H1 (cell line): ENCODE measurements around the gene MESD. TPM values are rescaled to one million over a fixed set of nuclear protein-coding genes. Genes with fewer than 3 reads are reported as not detected.

Experiments used
- CTCF ChIA-PET: fragments of 300-600 bp; sonication (Branson Sonifier 250); formaldehyde crosslinking; loops from one replicate; lab custom pipeline; 2021; ENCODE audit not compliant: partially characterized antibody; lab: Charles Lee
- POLR2A ChIA-PET: fragments of 300-600 bp; sonication (Branson Sonifier 250); formaldehyde crosslinking; loops from one replicate; lab custom pipeline; 2021; ENCODE audit warnings: inconsistent platforms; ENCODE audit not compliant: partially characterized antibody; lab: Charles Lee
- DNase-seq, 2 experiments: peaks; one replicate each; pipeline versions ENCODE4 v3.0.0 to v3.0.0-alpha.2; 2010 to 2022; ENCODE audit warnings: low spot score in 2 of 2, low read depth in 1 of 2, mixed read lengths in 1 of 2
- FAIRE-seq: peaks from 2 replicates; lab custom pipeline; 2011; peaks lifted over from hg19 to GRCh38; lab: Jason Lieb, UNC
- H2AFZ ChIP-seq: 2 replicates; pipeline ENCODE4 v1.8.1; 2012; ENCODE audit warnings: low read length, inconsistent platforms
- H2AK5ac ChIP-seq: 2 replicates; pipeline ENCODE4 v1.6.1; 2013; ENCODE audit warnings: low read depth, low read length
- H2BK120ac ChIP-seq: replicated peaks from 2 replicates; pipeline ENCODE3; 2013; ENCODE audit warnings: low read depth, low read length, inconsistent platforms
- H2BK12ac ChIP-seq: 2 replicates; pipeline ENCODE4 v1.6.1; 2013; ENCODE audit warnings: low read depth, low read length
- H2BK15ac ChIP-seq: 2 replicates; pipeline ENCODE4 v1.6.1; 2013; ENCODE audit warnings: low read length
- H2BK20ac ChIP-seq: 2 replicates; pipeline ENCODE4 v1.6.1; 2013; ENCODE audit warnings: low read length
- H2BK5ac ChIP-seq: 2 replicates; pipeline ENCODE4 v1.6.1; 2013; ENCODE audit warnings: low read depth, low read length
- H3K14ac ChIP-seq: 2 replicates; pipeline ENCODE4 v1.6.1; 2013; ENCODE audit warnings: inconsistent platforms; ENCODE audit not compliant: insufficient read length
- H3K18ac ChIP-seq: 2 replicates; pipeline ENCODE4 v1.6.1; 2013; ENCODE audit warnings: low read length; ENCODE audit errors: extremely low read depth
- H3K23ac ChIP-seq: 2 replicates; pipeline ENCODE4 v1.6.1; 2013; ENCODE audit warnings: inconsistent platforms; ENCODE audit not compliant: insufficient read length
- H3K23me2 ChIP-seq: 2 replicates; pipeline ENCODE4 v1.6.1; 2013; ENCODE audit warnings: low read depth, low read length
- H3K27ac ChIP-seq: 2 replicates; pipeline ENCODE4 v1.6.1; 2011; ENCODE audit warnings: low read depth, low read length, inconsistent platforms
- H3K27me3 ChIP-seq, 4 experiments: replicated peaks in 1 of 4; 1 replicate in 1 of 4; 2 replicates in 3 of 4; pipeline versions ENCODE4 v1.6.1 to v1.8.1; 2011 to 2013; ENCODE audit warnings: low read length in 3 of 4, mild to moderate bottlenecking in 3 of 4, inconsistent platforms in 2 of 4, mixed read lengths in 2 of 4, moderate library complexity in 1 of 4; ENCODE audit not compliant: control insufficient read depth in 3 of 4, insufficient read depth in 3 of 4; ENCODE audit errors: extremely low read depth in 1 of 4
- H3K36me3 ChIP-seq, 4 experiments: 2 replicates each; pipeline versions ENCODE4 v1.6.1 to v1.8.1; 2011 to 2013; ENCODE audit warnings: mild to moderate bottlenecking in 4 of 4, low read length in 3 of 4, moderate library complexity in 2 of 4, control low read depth in 1 of 4, inconsistent platforms in 1 of 4; ENCODE audit not compliant: insufficient read depth in 4 of 4, control insufficient read depth in 2 of 4
- H3K4ac ChIP-seq: replicated peaks from 2 replicates; pipeline ENCODE3; 2013; ENCODE audit warnings: low read length, low read depth, mixed read lengths, inconsistent platforms; ENCODE audit not compliant: insufficient read length
- H3K4me1 ChIP-seq, 4 experiments: replicated peaks in 1 of 4; 1 replicate in 1 of 4; 2 replicates in 3 of 4; pipeline versions ENCODE4 v1.6.1 to v1.8.1; 2011 to 2013; ENCODE audit warnings: low read length in 3 of 4, inconsistent platforms in 2 of 4, mixed read lengths in 1 of 4; ENCODE audit not compliant: insufficient read depth in 4 of 4, control insufficient read depth in 3 of 4
- H3K4me2 ChIP-seq, 2 experiments: 2 replicates each; pipeline versions ENCODE4 v1.6.1 to v1.8.1; 2011 to 2013; ENCODE audit warnings: low read depth in 2 of 2, low read length in 2 of 2, control low read depth in 1 of 2, inconsistent platforms in 1 of 2, mild to moderate bottlenecking in 1 of 2; ENCODE audit not compliant: insufficient read depth in 1 of 2
- H3K4me3 ChIP-seq, 4 experiments: fragments of 200-600, 300-600 bp in 1 of 4; sonication (generic), shearing (Covaris generic), sonication (Bioruptor Twin) in 1 of 4; 2 replicates each; pipeline versions ENCODE4 v1.5.1 to v1.8.1; 2011 to 2016; ENCODE audit warnings: low read length in 4 of 4, low read depth in 3 of 4, control low read depth in 2 of 4, inconsistent platforms in 2 of 4, mild to moderate bottlenecking in 2 of 4, mixed read lengths in 1 of 4, moderate library complexity in 1 of 4; ENCODE audit not compliant: insufficient read depth in 2 of 4; ENCODE audit errors: extremely low read depth in 1 of 4
- H3K56ac ChIP-seq: replicated peaks from 2 replicates; pipeline ENCODE3; 2013; ENCODE audit warnings: low read depth, mild to moderate bottlenecking, mixed read lengths, low read length, inconsistent platforms; ENCODE audit not compliant: insufficient read length
- H3K79me1 ChIP-seq: 2 replicates; pipeline ENCODE4 v1.6.1; 2013; ENCODE audit warnings: low read depth, low read length, control low read depth
- H3K79me2 ChIP-seq, 2 experiments: 2 replicates each; pipeline versions ENCODE4 v1.6.1 to v1.8.1; 2012 to 2013; ENCODE audit warnings: low read length in 2 of 2, mild to moderate bottlenecking in 2 of 2, inconsistent platforms in 1 of 2; ENCODE audit not compliant: insufficient read depth in 2 of 2, control insufficient read depth in 1 of 2
- H3K9ac ChIP-seq, 4 experiments: replicated peaks in 1 of 4; 1 replicate in 1 of 4; 2 replicates in 3 of 4; pipeline versions ENCODE4 v1.6.1 to v1.8.1; 2011 to 2013; ENCODE audit warnings: low read depth in 3 of 4, low read length in 3 of 4, control low read depth in 2 of 4, mild to moderate bottlenecking in 2 of 4, moderate library complexity in 2 of 4, inconsistent platforms in 1 of 4; ENCODE audit errors: extremely low read depth in 1 of 4
- H3K9me3 ChIP-seq, 2 experiments: 2 replicates each; pipeline versions ENCODE4 v1.6.1 to v1.8.1; 2012 to 2013; ENCODE audit warnings: mild to moderate bottlenecking in 2 of 2, moderate library complexity in 2 of 2, control low read depth in 1 of 2, inconsistent platforms in 1 of 2, low read depth in 1 of 2, low read length in 1 of 2, mixed read lengths in 1 of 2; ENCODE audit not compliant: insufficient read depth in 2 of 2
- H4K20me1 ChIP-seq, 2 experiments: replicated peaks in 1 of 2; 2 replicates each; pipeline versions ENCODE3 to v1.8.1; 2011 to 2013; ENCODE audit warnings: inconsistent platforms in 2 of 2, low read length in 2 of 2, mild to moderate bottlenecking in 1 of 2; ENCODE audit not compliant: insufficient read depth in 2 of 2, control insufficient read depth in 1 of 2
- H4K5ac ChIP-seq: 2 replicates; pipeline ENCODE4 v1.6.1; 2013; ENCODE audit warnings: low read length, low read depth, mixed read lengths, inconsistent platforms; ENCODE audit not compliant: insufficient read length
- H4K8ac ChIP-seq: 2 replicates; pipeline ENCODE4 v1.8.0; 2013; ENCODE audit warnings: mild to moderate bottlenecking, moderate library complexity, low read length, inconsistent platforms; ENCODE audit not compliant: insufficient read depth; ENCODE audit errors: extremely low read depth
- H4K91ac ChIP-seq: replicated peaks from 2 replicates; pipeline ENCODE3; 2013; ENCODE audit warnings: low read length, mixed read lengths, inconsistent platforms; ENCODE audit not compliant: insufficient read length
- BACH1 ChIP-seq: IDR thresholded peaks from 2 replicates; pipeline ENCODE4 v1.6.1; 2012; ENCODE audit warnings: low read length, improper control_type of control experiment
- WGBS, 2 experiments: shearing (Covaris generic) in 1 of 2; methylation state at CpG; one replicate each; pipeline versions ENCODE4 v1.1.6 to v1.1.7; 2013 to 2015; ENCODE audit warnings: low lambda C conversion rate in 2 of 2, mixed read lengths in 2 of 2, inconsistent platforms in 1 of 2, low coverage in 1 of 2, missing lambda C conversion rate in 1 of 2; ENCODE audit not compliant: insufficient replicate concordance in 2 of 2, insufficient coverage in 1 of 2, insufficient read length in 1 of 2; ENCODE audit errors: extremely low coverage in 1 of 2, missing lambda C conversion rate in 1 of 2; 5-methylcytosine and 5-hydroxymethylcytosine counted together
- polyA plus RNA-seq, 7 experiments: library from polyadenylated mRNA; depleted of rRNA in 3 of 7; stranded (reverse) in 5 of 7; unstranded in 2 of 7; fragments of >200 nt in 5 of 7; fragments of 200-250 nt in 2 of 7; gene quantifications; 1 replicate in 5 of 7; 2 replicates in 1 of 7; 4 replicates in 1 of 7; pipeline versions ENCODE4 v1.2.1 to v1.2.3, GENCODE V29; 2011 to 2013; ENCODE audit warnings: missing spikeins in 2 of 7, mixed read lengths in 2 of 7
- total RNA-seq: library from RNA; stranded (reverse); fragmentation: NEBNext Ultra II Directional; extraction: Animal tissue kit (Norgen Biotek cat#: 25700); gene quantifications from 2 replicates; pipeline ENCODE4 v1.2.1, GENCODE V29; 2021

The MESD gene
- total and polyA plus RNA-seq, 2 of the 8 experiments (the other 6 are each of a cell fraction or from before 2014, with no cell fraction given): 11.0 to 28.3 TPM

- ChIA-PET POLR2A (interaction anchor here (1.2 to 2.3 kb wide), 2 partner anchors 10 to 12 kb away, joined by 3 to 10 read pairs; partner anchors contain the start of gene MESD), CTCF (interaction anchor here (0.8 to 2.6 kb wide), 12 partner anchors 10 to 287 kb away, joined by 3 to 23 read pairs (median 4); partner anchors contain the start of gene CEMIP)
- DNase-seq: no peak
- H3K56ac ChIP-seq: no peak overlapping the region
- H2BK20ac ChIP-seq: no peak overlapping the region
- H4K8ac ChIP-seq: no peak overlapping the region
- no peaks in the 10 kb centered on the region; the same call in 1 of the 2 replicates for H3K79me1 ChIP-seq
- H3K9ac ChIP-seq: no peak overlapping the region
- no peak overlapping the region for H3K4me3 ChIP-seq
- no peak overlapping the region for H2AFZ ChIP-seq
- H3K18ac ChIP-seq: no peak overlapping the region
- H3K4me2 ChIP-seq: no peak overlapping the region
- H3K27me3 ChIP-seq: no peaks in the 10 kb centered on the region
- 81% methylated on average over 8 of the region's 8 CpGs; no CpG with 5 or more reads in 1 of the 2 experiments for WGBS, 2 experiments
- H2BK12ac ChIP-seq: no peak overlapping the region
- no peak overlapping the region for H2BK15ac ChIP-seq
- no peak overlapping the region for H3K27ac ChIP-seq
- H3K4ac ChIP-seq: no peak overlapping the region
- no peak overlapping the region for H2BK5ac ChIP-seq
- no peak overlapping the region for H3K23ac ChIP-seq
- H3K9me3 ChIP-seq: no peaks in the 10 kb centered on the region
- peaks cover 0 to 28% (median 10%) of the 10 kb centered on the region in 4 experiments; a peak in 5 of 8 replicates for H3K36me3 ChIP-seq
- TF ChIP-seq BACH1: no peak
- peaks cover 0 to 41% of the 10 kb centered on the region in 2 experiments; a peak in 2 of 4 replicates for H3K79me2 ChIP-seq
- no peak overlapping the region for H4K91ac ChIP-seq
- FAIRE-seq: no peak
- no peaks in the 10 kb centered on the region for H3K23me2 ChIP-seq
- H3K4me1 ChIP-seq: peaks cover 0 to 9% (median 3%) of the 10 kb centered on the region in 4 experiments; a peak in 3 of 7 replicates
- H3K14ac ChIP-seq: no peak overlapping the region
- H4K20me1 ChIP-seq: peaks cover 12% of the 10 kb centered on the region in 2 experiments
- no peak overlapping the region for H4K5ac ChIP-seq
- H2AK5ac ChIP-seq: no peak overlapping the region
- no peak overlapping the region for H2BK120ac ChIP-seq
Measured at GRCh38 chr15:80979538-80980200, 9.9 kb downstream of the MESD start.
